Thymus (tissue), 11 donors: ENCODE measurements around the gene RTP1. TPM values are rescaled to one million over a fixed set of nuclear protein-coding genes. Genes with fewer than 3 reads are reported as not detected.

Source experiments
- DNase-seq, 9 donors: peaks; one replicate each; pipeline ENCODE4 v3.0.0-alpha.2; 2013; ENCODE audit warnings: low spot score in 9 of 9, low read depth in 6 of 9, missing footprints in 1 of 9
- H3K27ac ChIP-seq, 2 donors: one replicate each; pipeline ENCODE4 v1.5.1; 2013; ENCODE audit warnings: control low read depth in 1 of 2, low read depth in 1 of 2, low read length in 1 of 2, mild to moderate bottlenecking in 1 of 2, moderate library complexity in 1 of 2
- H3K27me3 ChIP-seq, 2 donors: one replicate each; pipeline ENCODE4 v1.5.1; 2013; ENCODE audit warnings: low read length in 1 of 2; ENCODE audit not compliant: control insufficient read depth in 2 of 2, insufficient read depth in 1 of 2
- H3K36me3 ChIP-seq, 2 donors: one replicate each; pipeline ENCODE4 v1.5.1; 2013; ENCODE audit warnings: low read length in 1 of 2, mild to moderate bottlenecking in 1 of 2, moderate library complexity in 1 of 2; ENCODE audit not compliant: control insufficient read depth in 2 of 2, insufficient read depth in 2 of 2
- H3K4me1 ChIP-seq, 2 donors: one replicate each; pipeline ENCODE4 v1.5.1; 2013; ENCODE audit warnings: low read length in 2 of 2; ENCODE audit not compliant: control insufficient read depth in 2 of 2, insufficient read depth in 2 of 2
- H3K4me3 ChIP-seq, 2 donors: one replicate each; pipeline ENCODE4 v1.5.1; 2013; ENCODE audit warnings: low read length in 2 of 2, control low read depth in 1 of 2, mild to moderate bottlenecking in 1 of 2
- H3K9me3 ChIP-seq, 2 donors: one replicate each; pipeline ENCODE4 v1.5.1; 2013; ENCODE audit warnings: low read length in 1 of 2, mild to moderate bottlenecking in 1 of 2; ENCODE audit not compliant: control insufficient read depth in 2 of 2, insufficient read depth in 1 of 2
- WGBS: extraction: QIAGEN DNeasy Blood & Tissue Kit; methylation state at CpG from one replicate; pipeline ENCODE4 v1.1.7; 2013; 5-methylcytosine and 5-hydroxymethylcytosine counted together
- polyA plus RNA-seq: library from polyadenylated mRNA; stranded (reverse); fragments of 200-250 nt; gene quantifications from one replicate; pipeline ENCODE4 v1.2.3, GENCODE V29; 2013
- total RNA-seq: library from RNA; stranded (reverse); fragments of 120-200 nt; gene quantifications from one replicate; pipeline ENCODE4 v1.2.4, GENCODE V29; 2013
- donor health status: healthy.

Gene RTP1
- total and polyA plus RNA-seq, 2 donors, result 0.02 to 0.05 TPM

DNA sequence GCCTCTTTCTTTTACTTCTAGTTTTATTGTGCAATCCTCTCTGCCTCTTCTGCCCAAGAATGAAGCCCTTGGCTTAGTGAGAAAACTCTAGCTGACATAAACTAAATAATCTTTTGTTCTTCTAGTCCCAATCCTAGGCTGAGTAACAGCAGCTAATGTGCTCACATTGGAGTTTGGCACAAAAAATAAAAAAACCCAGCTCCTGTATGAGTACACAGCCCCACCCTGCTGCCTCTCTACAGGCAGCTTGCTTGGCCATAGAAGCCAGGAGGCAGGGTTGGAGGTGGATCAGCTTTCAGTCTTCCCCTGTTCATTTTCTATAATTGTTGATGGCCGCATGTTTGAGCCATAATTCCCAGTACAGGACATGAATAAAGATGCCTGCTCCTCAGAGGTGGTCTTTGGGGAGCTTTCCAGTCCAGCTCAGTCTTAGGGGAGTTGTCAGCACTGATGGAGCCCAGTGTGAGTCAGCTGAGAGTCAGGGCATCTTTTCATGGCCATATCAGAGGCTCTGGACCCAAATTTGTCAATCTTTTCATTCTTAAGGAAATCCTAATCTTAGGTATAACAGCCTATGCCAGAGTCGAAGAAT is 46.7 kb downstream of the RTP1 start:
- H3K36me3 ChIP-seq, result no peaks in the 10 kb centered on the region
- WGBS, result 95% methylated on average over 2 of the region's 2 CpGs
- H3K27ac ChIP-seq, result no peak overlapping the region
- no peaks in the 10 kb centered on the region for H3K9me3 ChIP-seq
- no peak for DNase-seq
- no peaks in the 10 kb centered on the region for H3K4me1 ChIP-seq
- no peak overlapping the region for H3K4me3 ChIP-seq
- no peaks in the 10 kb centered on the region for H3K27me3 ChIP-seq

DNA sequence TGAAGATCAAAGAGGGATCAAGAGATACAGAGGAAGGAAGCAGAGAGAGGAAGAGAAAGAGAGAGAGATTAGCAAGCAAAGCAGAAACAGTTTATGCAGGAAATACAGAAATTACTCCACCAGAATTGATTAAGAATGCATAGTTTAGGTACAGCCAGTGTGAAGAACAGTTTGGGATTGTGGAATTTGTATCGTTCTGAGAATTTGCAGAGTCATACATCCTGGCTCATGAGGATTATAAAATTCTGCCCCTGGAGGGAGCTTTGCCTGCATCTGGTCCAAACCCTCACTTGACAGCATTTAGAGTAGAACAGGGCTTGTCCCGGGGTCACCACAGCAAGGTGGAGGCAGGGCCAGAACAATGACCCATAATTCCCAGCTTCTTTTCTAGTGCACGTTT is 50.1 kb downstream of the RTP1 start:
- Histone ChIP-seq H3K9me3 (no peaks in the 10 kb centered on the region), H3K27ac (no peak overlapping the region), H3K4me3 (no peak overlapping the region), H3K4me1 (no peaks in the 10 kb centered on the region), H3K36me3 (no peaks in the 10 kb centered on the region), H3K27me3 (no peaks in the 10 kb centered on the region)
- no peak for DNase-seq
- 86% methylated on average over 3 of the region's 3 CpGs for WGBS

Other genes starting within 250 kb of the RTP1 start
- gene RPL39L, start 58.0 kb upstream of the RTP1 start, total RNA-seq, result 36.6 TPM
- gene RPL39L, start 58.0 kb upstream of the RTP1 start, polyA plus RNA-seq, result 7.6 TPM
- gene MASP1, start 94.3 kb downstream of the RTP1 start, total RNA-seq, result 0.14 TPM
- gene MASP1, start 94.3 kb downstream of the RTP1 start, polyA plus RNA-seq, result 0.18 TPM
- 9.3 TPM for gene RTP4, start 170.9 kb downstream of the RTP1 start, total RNA-seq
- 12.9 TPM for gene RTP4, start 170.9 kb downstream of the RTP1 start, polyA plus RNA-seq